Glomerular endothelial cell (primary cell): ENCODE data around the gene MS4A12. TPM values are rescaled to one million over a fixed set of nuclear protein-coding genes. Genes with fewer than 3 reads are reported as not detected.
"Not testable (repeated sequence)": the region's sequence is repeated elsewhere in the genome, so short reads cannot be mapped to it uniquely, and the experiment has no call there.

Experiments
- DNase-seq: peaks from one replicate; pipeline ENCODE4 v3.0.0-alpha.2; 2011; ENCODE audit warnings: low read depth, low spot score; ENCODE audit errors: extremely low read depth
- total RNA-seq: library from RNA; depleted of rRNA; stranded (reverse); fragments of >200 nt; gene quantifications from 2 replicates; pipeline ENCODE4 v1.2.3, GENCODE V29; 2015

Gene MS4A12
- total RNA-seq, 1 donor from 2014 or later: not detected

DNA sequence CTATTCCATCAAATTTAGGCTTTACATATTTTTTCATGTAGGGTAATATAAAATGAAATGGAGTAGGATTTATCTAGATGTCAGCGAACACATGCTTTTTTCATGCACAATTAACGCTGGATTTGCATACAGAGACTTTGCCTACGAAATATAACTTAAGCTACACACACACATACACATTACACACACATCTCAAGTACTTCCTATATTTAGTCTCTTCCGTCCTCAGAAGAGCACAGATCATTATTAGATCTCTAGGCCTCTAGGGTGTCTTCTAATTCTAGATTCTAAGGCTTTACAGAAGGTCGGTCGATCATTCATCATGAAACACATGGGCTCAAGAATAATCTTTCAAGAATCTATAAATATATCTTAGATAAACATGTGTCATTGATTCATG is 18.8 kb downstream of the MS4A12 start:
- DNase-seq: no peak

DNA sequence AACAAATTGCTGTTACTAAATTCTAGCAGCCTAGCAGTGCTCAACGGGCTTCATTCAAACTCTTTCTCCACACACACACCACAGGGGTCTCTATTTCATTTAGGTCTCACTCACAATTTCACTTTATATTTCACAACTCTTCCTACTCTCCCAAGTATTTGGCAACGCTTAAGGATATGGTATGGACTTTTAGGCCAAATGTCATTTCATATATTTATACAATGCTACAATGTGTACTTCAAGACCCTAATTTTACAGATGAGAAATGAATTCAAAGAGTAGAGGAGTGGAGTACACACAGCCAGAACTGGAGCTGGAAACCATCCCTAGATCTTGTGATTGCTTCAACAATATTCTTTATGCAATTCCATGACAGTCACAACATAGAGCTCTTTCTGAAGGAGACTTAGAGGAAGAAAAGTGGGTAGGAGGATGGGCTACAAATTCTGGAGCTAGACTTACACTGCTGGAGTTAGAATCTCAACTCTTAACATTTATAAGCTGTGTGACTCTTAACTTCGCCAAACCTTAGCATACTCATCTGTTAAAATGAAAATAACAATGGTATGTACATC is 20.2 kb downstream of the MS4A12 start:
- no peak for DNase-seq

DNA sequence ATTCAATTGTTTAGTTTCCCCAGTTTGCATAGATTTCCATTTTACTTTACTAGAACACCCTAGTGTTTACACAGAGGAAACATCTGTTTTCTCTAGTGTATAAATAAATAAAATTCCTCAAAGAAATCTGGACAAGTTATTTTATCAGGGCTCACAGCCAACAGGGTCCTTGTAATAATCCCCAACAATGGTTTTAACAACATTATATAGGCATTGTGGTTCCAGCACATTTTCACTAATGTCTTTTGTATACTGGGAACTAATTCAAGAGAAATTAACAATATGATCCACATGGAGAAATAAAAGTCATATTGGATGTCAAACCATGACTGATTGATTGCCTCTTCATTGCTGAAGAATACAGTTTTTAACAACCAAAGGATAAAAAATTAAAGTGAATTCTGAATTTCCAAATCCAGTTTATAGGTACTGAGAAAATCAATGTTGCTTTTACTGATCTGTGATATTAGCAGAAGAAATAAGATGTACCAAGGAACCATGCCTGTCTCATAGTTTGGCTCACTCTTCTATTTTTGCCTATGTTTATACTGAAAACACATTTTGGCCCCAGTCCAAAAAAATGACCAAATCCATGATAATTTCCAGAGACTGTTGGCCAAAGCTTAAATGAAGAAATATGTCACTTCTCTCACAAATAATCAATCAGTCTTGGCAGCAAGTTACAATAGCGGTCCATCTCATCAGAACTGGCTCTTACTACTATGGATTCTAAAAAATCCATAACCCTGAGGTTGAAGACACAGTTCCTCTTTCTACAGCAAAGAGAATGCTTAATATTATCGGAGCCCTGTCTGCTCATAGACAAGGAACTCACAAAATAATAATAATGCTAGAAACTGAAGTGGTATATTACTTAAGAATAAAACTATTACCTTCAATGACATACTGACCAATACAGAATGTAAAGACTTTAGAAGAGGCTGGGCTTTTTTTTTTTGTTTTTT is 21.2 kb downstream of the MS4A12 start:
- DNase-seq: no peak

DNA sequence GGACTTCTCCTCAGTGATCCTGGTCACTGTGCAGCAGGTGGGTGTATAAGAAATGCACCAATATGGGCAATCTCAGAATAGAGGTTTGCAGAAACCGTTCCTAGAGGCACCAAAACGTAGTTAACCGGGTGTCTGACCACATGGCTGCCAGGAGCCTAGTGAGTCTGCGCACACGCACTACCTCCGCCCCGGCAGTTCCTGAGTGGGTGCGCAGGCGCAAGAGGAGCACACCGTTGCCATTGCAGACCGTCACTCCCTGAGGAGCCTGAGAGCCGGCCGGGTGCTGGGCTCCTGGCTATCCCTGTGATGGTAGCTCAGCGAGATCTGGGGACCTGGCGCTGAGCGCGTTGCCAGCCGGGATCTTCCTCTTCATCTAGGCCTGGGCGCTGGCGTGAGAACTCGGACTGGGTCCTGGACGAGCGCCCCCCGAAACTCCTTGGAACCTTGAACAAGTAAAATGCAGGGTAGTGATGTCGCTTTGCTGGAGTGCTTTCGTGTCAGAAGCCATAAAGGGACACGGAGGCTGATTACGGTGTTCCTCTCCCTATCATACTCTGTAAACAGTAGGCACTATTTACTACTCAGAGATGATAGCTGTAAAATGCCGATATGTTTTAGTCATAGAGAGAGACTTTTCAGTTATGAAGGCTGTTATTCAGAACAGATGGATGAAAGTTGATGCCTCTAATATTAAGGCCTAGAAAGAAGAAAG is 22.7 kb downstream of the MS4A12 start, which contains the start of gene MS4A13:
Gene MS4A13 (plus strand): TSS at position 249 of the 712 bp plus-strand sequence. CDS start 2,692 bp downstream, outside the sequence.
- DNase-seq: no peak

DNA sequence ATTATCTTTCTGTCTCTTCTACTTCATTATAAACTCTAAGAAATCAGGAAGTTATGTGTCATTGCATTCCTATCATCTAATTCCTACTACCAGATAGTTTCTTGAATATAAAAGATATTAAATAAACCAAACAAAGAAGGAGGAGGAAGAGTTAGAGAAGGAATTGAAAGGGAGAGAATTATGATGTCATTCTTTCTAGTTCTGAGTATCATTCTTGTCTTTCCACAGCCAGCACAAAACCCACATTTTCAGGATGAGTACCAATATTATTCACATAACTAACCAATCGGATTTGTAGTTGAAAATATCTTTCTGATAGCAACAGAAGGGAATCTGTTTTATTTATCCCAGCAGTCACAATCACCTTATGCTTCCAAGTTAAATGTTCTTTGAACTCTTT is 35.9 kb downstream of the MS4A12 start:
- DNase-seq: no peak

GRCh38 chr11:60528934-60529333 is 36.4 kb downstream of the MS4A12 start:
- DNase-seq: no peak

DNA sequence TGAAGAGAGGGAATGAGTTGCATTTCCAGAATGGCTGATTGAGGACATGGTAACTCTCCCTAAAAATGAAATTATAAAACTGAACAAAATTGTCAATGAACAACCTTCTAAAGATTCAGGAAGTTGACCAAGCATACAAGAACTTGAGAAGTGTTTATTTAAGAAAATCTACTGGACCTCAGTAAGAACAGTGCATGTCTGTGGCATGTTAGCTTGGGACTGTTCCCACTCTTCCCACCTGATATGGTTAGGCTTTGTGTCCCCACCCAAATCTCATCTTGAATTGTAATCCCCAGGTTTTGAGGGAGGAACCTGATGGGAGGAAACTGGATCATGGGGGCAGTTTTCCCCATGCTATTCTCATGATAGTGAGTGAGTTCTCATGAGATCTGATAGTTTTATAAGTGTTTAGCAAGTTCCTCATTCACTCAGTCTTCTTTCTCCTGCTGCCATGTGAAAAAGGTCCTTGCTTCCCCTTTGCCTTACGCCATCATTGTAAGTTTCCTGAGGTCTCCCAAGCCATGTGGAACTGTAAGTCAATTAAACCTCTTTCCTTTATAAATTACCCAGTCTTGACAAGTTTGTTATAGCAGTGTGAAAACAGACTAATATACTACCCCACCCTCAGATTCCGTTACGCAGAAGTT is 38.0 kb downstream of the MS4A12 start:
- DNase-seq: no peak

DNA sequence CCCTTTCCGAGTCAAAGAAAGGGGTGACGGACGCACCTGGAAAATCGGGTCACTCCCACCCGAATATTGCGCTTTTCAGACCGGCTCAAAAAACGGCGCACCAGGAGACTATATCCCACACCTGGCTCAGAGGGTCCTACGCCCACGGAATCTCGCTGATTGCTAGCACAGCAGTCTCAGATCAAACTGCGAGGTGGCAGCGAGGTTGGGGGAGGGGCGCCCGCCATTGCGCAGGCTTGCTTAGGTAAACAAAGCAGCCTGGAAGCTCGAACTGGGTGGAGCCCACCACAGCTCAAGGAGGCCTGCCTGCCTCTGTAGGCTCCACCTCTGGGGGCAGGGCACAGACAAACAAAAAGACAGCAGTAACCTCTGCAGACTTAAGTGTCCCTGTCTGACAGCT is 39.8 kb downstream of the MS4A12 start:
- DNase-seq: not testable (repeated sequence)

- DNase-seq: not testable (repeated sequence)
Measured at GRCh38 chr11:60538627-60539026, 46.0 kb downstream of the MS4A12 start.

DNA sequence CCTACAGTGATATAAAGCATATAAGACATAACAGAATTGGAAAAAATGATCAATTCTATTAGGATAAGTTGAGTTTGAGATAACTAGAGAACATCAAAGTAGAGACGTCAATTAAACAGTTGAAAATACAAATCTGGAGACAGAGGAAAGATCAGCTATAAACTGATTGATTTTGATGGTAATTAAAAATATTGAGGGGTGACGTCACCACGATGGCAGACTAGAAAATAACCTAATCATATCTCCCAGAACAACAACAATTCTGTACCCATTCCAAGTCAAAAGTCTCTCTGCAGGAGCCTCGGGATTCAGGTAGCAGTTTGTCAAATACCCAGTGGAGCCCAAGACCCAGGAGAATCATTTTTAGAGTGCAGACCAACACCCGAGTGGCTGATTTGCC is 51.5 kb downstream of the MS4A12 start:
- DNase-seq: no peak

Other genes starting within 250 kb of the MS4A12 start
- not detected in 2 replicates for gene MS4A4E, start 249.6 kb upstream of the MS4A12 start, total RNA-seq
- gene MS4A4A, start 212.1 kb upstream of the MS4A12 start, total RNA-seq: not detected in 2 replicates
- not detected in 2 replicates for gene MS4A6E, start 165.5 kb upstream of the MS4A12 start, total RNA-seq
- gene MS4A7, start 114.2 kb upstream of the MS4A12 start, total RNA-seq: not detected in 2 replicates
- gene MS4A14, start 96.3 kb upstream of the MS4A12 start, total RNA-seq: not detected in 2 replicates
- not detected in 2 replicates for gene MS4A5, start 63.2 kb upstream of the MS4A12 start, total RNA-seq
- gene MS4A1, start 36.9 kb upstream of the MS4A12 start, total RNA-seq: not detected in 2 replicates
- not detected in 2 replicates for gene MS4A13, start 22.6 kb downstream of the MS4A12 start, total RNA-seq
- not detected in 2 replicates for gene MS4A8, start 206.8 kb downstream of the MS4A12 start, total RNA-seq
- not detected in 2 replicates for gene MS4A18, start 231.9 kb downstream of the MS4A12 start, total RNA-seq